Gastrocnemius medialis (tissue), 4 donors: ENCODE data around the gene MRPL22.

Experiments
- POLR2A ChIP-seq, 2 donors: fragments of 450-650 bp; IDR thresholded peaks; one replicate each; pipeline ENCODE4 v1.6.1; 2017; ENCODE audit warnings: antibody characterized with exemption in 2 of 2, mild to moderate bottlenecking in 2 of 2, moderate library complexity in 2 of 2
- TF ChIP-seq, protein P1 (sequence below), 5 experiments: fragments of 450-650 bp in 3 of 5; fragments of 200-600 bp in 2 of 5; sonication (generic) in 2 of 5; IDR thresholded peaks in 4 of 5; conservative IDR thresholded peaks in 1 of 5; 1 replicate in 4 of 5; 2 replicates in 1 of 5; pipeline ENCODE4 v1.5.1; 2016 to 2019; ENCODE audit warnings: antibody characterized with exemption in 5 of 5, mild to moderate bottlenecking in 3 of 5, moderate library complexity in 3 of 5

GRCh38 chr5:154993461-154993860, 52.6 kb downstream of the MRPL22 start:
- TF ChIP-seq, protein P1, sequence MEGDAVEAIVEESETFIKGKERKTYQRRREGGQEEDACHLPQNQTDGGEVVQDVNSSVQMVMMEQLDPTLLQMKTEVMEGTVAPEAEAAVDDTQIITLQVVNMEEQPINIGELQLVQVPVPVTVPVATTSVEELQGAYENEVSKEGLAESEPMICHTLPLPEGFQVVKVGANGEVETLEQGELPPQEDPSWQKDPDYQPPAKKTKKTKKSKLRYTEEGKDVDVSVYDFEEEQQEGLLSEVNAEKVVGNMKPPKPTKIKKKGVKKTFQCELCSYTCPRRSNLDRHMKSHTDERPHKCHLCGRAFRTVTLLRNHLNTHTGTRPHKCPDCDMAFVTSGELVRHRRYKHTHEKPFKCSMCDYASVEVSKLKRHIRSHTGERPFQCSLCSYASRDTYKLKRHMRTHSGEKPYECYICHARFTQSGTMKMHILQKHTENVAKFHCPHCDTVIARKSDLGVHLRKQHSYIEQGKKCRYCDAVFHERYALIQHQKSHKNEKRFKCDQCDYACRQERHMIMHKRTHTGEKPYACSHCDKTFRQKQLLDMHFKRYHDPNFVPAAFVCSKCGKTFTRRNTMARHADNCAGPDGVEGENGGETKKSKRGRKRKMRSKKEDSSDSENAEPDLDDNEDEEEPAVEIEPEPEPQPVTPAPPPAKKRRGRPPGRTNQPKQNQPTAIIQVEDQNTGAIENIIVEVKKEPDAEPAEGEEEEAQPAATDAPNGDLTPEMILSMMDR (IDR thresholded peaks at IDR 0.05 in 4 of 5, conservative IDR thresholded peaks at IDR 0.05 in 1 of 5) = no peak
- TF ChIP-seq POLR2A (IDR thresholded peaks at IDR 0.05) = no peak
